Thyroid gland (tissue), 4 donors: ENCODE data around the gene DOCK9. TPM values are rescaled to one million over a fixed set of nuclear protein-coding genes. Genes with fewer than 3 reads are reported as not detected.

ENCODE experiments used
- DNase-seq, 2 donors: peaks; one replicate each; pipeline ENCODE4 v3.0.0-alpha.2; 2019
- H3K27ac ChIP-seq, 3 donors: fragments of 200-600 bp; sonication (generic); 1 replicate in 2 of 3; 2 replicates in 1 of 3; pipeline ENCODE4 v1.5.1; 2016 to 2019; ENCODE audit warnings: mild to moderate bottlenecking in 1 of 3, moderate library complexity in 1 of 3
- H3K27me3 ChIP-seq: fragments of 200-600 bp; sonication (generic); one replicate; pipeline ENCODE4 v1.5.1; 2019
- H3K36me3 ChIP-seq, 2 donors: fragments of 200-600 bp; sonication (generic); one replicate each; pipeline ENCODE4 v1.5.1; 2016 to 2019
- H3K4me1 ChIP-seq, 2 donors: fragments of 200-600 bp; sonication (generic); one replicate each; pipeline ENCODE4 v1.5.1; 2017 to 2019
- H3K4me3 ChIP-seq, 3 donors: fragments of 200-600 bp; sonication (generic); replicated peaks in 1 of 3; 1 replicate in 2 of 3; 2 replicates in 1 of 3; pipeline ENCODE4 v1.5.1; 2016; ENCODE audit warnings: mild to moderate bottlenecking in 1 of 3
- H3K9me3 ChIP-seq: fragments of 200-600 bp; sonication (generic); one replicate; pipeline ENCODE4 v1.5.1; 2017
- POLR2A ChIP-seq, 2 donors: fragments of 450-650 bp; IDR thresholded peaks; one replicate each; pipeline ENCODE4 v1.6.1; 2017; ENCODE audit warnings: antibody characterized with exemption in 2 of 2, mild to moderate bottlenecking in 2 of 2, moderate library complexity in 1 of 2
- WGBS, 2 donors: methylation state at CpG; one replicate each; pipeline ENCODE4 v1.1.5; 2017; 5-methylcytosine and 5-hydroxymethylcytosine counted together
- intact Hi-C: fragments of 100-400 bp; cut with DNase I; formaldehyde crosslinking; loops from one replicate; pipeline ENCODE4 v1.15.1; 2023
- total RNA-seq, 4 donors: library from RNA; depleted of rRNA; stranded (reverse); fragments of >200 nt; gene quantifications; one replicate each; pipeline ENCODE4 v1.2.3, GENCODE V29; 2016
- TF ChIP-seq, protein P1 (sequence below), 6 experiments: fragments of 200-600 bp in 3 of 6; fragments of 450-650 bp in 3 of 6; sonication (generic) in 3 of 6; IDR thresholded peaks; one replicate each; pipeline ENCODE4 v1.5.1; 2016 to 2019; ENCODE audit warnings: antibody characterized with exemption in 6 of 6, mild to moderate bottlenecking in 2 of 6, inconsistent platforms in 1 of 6, moderate library complexity in 1 of 6

DOCK9 gene
- total RNA-seq, 4 donors from 2014 or later, result 126 to 240 (median 160) TPM

GRCh38 chr13:98888890-98889279 lies 89.0 kb downstream of the DOCK9 start:
- H3K27me3 ChIP-seq, result no peaks in the 10 kb centered on the region
- DNase-seq, result no peak
- TF ChIP-seq, protein P1, sequence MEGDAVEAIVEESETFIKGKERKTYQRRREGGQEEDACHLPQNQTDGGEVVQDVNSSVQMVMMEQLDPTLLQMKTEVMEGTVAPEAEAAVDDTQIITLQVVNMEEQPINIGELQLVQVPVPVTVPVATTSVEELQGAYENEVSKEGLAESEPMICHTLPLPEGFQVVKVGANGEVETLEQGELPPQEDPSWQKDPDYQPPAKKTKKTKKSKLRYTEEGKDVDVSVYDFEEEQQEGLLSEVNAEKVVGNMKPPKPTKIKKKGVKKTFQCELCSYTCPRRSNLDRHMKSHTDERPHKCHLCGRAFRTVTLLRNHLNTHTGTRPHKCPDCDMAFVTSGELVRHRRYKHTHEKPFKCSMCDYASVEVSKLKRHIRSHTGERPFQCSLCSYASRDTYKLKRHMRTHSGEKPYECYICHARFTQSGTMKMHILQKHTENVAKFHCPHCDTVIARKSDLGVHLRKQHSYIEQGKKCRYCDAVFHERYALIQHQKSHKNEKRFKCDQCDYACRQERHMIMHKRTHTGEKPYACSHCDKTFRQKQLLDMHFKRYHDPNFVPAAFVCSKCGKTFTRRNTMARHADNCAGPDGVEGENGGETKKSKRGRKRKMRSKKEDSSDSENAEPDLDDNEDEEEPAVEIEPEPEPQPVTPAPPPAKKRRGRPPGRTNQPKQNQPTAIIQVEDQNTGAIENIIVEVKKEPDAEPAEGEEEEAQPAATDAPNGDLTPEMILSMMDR (IDR thresholded peaks at IDR 0.05), result no peak
- no peak for TF ChIP-seq POLR2A (IDR thresholded peaks at IDR 0.05)
- intact Hi-C loops, result no loop called here
- no peak overlapping the region for H3K27ac ChIP-seq
- H3K9me3 ChIP-seq, result no peaks in the 10 kb centered on the region
- no peak overlapping the region for H3K4me3 ChIP-seq
- WGBS, 2 donors, result 60 to 77% methylated on average over 3 of the region's 3 CpGs
- H3K4me1 ChIP-seq, result peaks cover 5 to 6% of the 10 kb centered on the region in 2 donors
- peaks cover 20 to 33% of the 10 kb centered on the region in 2 donors for H3K36me3 ChIP-seq

DNA sequence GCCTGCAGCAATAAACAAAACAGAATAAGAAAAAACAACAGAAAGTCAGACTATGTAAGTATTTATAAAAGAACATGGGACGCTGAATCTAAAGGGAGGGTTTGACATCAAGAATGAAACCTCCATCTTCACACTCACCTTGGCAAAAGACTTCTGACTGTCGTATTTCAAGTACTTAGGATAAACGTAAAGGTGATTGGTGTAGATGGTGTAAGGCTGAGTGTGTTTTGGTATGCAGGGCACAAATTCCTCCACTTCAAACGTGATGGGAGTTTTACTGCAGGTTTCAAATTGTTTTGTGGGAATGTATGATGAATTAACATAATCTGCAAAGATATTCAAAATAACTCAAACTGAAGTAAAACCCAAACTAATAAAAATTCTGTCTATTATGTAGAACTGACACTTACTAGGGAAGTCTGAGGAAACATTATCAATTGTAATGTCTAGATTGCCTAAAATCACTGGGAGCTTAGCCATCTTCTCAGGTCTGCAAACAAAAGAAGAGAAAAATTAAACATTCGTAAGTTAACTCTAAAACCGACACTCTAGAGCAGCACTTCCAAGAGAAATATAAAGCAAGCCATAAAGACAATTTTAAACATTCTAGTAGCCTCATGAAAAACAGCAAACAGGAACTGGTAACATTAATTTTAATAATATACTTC lies 89.5 kb downstream of the DOCK9 start:
- Histone ChIP-seq H3K4me1 (peaks cover 0 to under 1% of the 10 kb centered on the region in 2 donors), H3K36me3 (peaks cover 26 to 38% of the 10 kb centered on the region in 2 donors), H3K9me3 (no peaks in the 10 kb centered on the region), H3K27me3 (no peaks in the 10 kb centered on the region), H3K4me3 (no peak overlapping the region), H3K27ac (no peak overlapping the region)
- intact Hi-C loops, result no loop called here
- no peak for TF ChIP-seq POLR2A (IDR thresholded peaks at IDR 0.05)
- TF ChIP-seq, protein P1 (IDR thresholded peaks at IDR 0.05), result no peak
- 89 to 91% methylated on average over 6 of the region's 6 CpGs for WGBS, 2 donors
- no peak for DNase-seq

DNA sequence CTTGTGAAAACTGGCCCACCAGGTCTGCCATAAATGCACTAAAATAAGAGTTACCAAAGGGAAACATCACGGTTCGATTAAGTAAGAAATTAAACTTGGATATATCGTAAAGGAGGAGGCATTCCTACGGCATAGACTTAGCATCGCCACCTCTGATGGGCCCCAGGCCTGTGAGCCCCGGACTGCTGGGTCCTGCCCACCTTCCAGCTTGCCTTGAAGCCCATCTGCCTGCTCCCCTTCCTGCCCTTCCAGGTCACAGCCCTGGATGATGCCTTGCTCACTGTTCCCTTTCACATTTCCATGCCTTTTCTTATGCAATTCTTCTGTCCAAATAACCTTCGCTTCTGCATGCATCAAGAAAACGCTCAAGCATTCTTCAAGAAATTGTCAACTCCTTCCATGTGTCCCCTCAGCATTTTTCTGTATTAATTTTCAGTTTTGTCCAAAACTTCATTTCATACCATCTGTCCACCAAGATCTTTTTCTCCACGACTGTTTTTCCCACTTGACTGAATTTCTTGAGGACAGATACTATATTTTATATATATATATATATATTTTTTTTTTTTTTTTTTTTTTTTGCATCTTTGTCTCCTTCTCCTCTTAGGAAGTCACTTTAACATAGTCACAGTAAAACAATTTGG lies 91.2 kb downstream of the DOCK9 start:
- peaks cover 42 to 51% of the 10 kb centered on the region in 2 donors for H3K36me3 ChIP-seq
- 95 to 97% methylated on average over 9 of the region's 9 CpGs for WGBS, 2 donors

DNA sequence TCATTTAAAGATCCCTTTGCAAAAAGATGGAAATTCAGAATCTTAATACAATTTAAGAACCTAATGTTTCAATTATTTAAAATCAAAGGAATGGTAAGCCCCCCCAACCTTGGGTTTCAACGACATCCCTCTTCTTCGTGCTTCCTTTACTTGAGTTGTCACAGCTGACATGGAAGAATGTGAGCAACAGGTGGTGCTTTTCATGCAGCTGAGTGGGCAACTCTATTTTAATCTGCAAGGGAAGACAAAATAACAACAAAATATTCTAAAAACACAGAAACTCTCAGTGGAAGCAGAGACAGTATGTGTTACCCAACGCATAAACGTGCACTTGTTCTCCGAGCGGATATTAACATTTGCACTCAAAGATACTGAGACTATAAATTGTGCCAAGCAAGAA lies 92.3 kb downstream of the DOCK9 start:
- WGBS, 2 donors, result 90 to 92% methylated on average over 6 of the region's 6 CpGs
- DNase-seq, result no peak
- Histone ChIP-seq H3K9me3 (no peaks in the 10 kb centered on the region), H3K27me3 (no peaks in the 10 kb centered on the region), H3K4me3 (no peak overlapping the region), H3K36me3 (peaks cover 53 to 62% of the 10 kb centered on the region in 2 donors), H3K27ac (no peak overlapping the region), H3K4me1 (no peaks in the 10 kb centered on the region)
- intact Hi-C loops, result no loop called here
- TF ChIP-seq POLR2A (IDR thresholded peaks at IDR 0.05), result no peak
- TF ChIP-seq, protein P1 (IDR thresholded peaks at IDR 0.05), result no peak

More for the DNA sequence above, 91.2 kb downstream of the DOCK9 start:
- Histone ChIP-seq H3K27ac (no peak overlapping the region), H3K9me3 (no peaks in the 10 kb centered on the region), H3K4me1 (no peaks in the 10 kb centered on the region), H3K27me3 (no peaks in the 10 kb centered on the region), H3K4me3 (no peak overlapping the region)
- intact Hi-C loops, result no loop called here
- TF ChIP-seq POLR2A (IDR thresholded peaks at IDR 0.05), result no peak
- TF ChIP-seq, protein P1 (IDR thresholded peaks at IDR 0.05), result no peak
- DNase-seq, result no peak

DNA sequence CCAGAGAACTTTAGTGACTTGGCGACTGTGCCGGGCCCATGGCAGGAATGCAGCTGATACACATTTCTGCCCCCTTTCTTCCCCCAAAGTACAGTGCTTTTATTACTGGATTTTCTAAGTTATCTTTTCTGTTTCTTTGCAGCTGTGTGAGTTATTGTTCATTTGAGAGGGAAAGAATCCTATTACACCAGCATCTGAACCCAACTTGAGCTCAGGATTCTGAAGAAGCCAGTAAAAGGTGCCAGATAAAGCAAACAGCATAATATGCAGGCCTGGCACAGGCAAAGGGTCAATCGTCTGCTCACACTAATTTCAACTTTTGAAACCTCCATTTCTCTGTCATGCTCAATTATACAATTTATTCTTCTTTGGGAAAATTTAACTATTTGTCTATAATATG lies 93.9 kb downstream of the DOCK9 start:
- no peak overlapping the region for H3K4me3 ChIP-seq
- no peaks in the 10 kb centered on the region for H3K9me3 ChIP-seq
- TF ChIP-seq, protein P1 (IDR thresholded peaks at IDR 0.05), result no peak
- no peak for TF ChIP-seq POLR2A (IDR thresholded peaks at IDR 0.05)
- no peak for DNase-seq
- H3K4me1 ChIP-seq, result no peaks in the 10 kb centered on the region
- H3K36me3 ChIP-seq, result peaks cover 67 to 78% of the 10 kb centered on the region in 2 donors
- no peaks in the 10 kb centered on the region for H3K27me3 ChIP-seq
- intact Hi-C loops, result no loop called here
- no peak overlapping the region for H3K27ac ChIP-seq
- 49 to 55% methylated on average over 3 of the region's 3 CpGs for WGBS, 2 donors
